ENCODE data around the gene ITPK1.

ITPK1 gene

DNA sequence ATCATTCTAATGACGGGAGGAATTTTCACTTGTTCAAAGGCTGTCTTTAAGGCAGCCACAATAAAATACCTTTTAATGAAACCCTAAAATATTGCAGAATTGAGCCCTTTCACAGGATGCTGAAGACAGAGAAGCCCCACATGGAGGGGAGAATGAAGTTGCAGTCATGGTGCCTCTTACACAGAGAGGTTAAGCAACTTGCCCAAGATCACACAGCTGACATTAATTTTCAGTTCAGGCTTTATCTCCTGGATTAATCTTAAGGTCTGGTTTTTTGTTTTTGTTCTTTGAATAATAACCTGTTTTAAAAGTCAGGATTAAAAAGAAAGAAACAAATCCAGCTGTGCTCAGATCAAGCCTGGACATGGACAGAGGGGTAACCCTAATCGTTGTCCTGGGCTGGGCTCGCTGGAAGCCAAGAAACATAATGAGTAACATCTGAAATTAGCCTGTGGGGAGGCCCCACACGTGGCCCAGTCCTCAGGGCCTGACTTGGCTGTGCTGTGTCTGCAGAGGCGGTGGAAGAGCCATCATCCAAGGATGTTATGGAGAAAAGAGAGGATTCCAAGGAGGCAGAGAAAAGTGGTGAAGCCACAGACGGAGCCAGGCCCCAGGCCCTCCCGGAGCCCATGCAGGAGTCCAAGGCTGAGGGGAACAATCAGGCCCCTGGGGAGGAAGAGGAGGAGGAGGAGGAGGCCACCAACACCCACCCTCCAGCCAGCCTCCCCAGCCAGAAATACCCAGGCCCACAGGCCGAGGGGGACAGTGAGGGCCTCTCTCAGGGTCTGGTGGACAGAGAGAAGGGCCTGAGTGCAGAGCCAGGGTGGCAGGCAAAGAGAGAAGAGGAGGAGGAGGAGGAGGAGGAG is 184.8 kb downstream of the ITPK1 start:
- no peak overlapping the region for H3K4me2 ChIP-seq (ENCODE audit: low read length)
- no peaks in the 10 kb centered on the region for H3K9me3 ChIP-seq (ENCODE audit: insufficient read depth, low read length)
- no peaks in the 10 kb centered on the region for H3K4me1 ChIP-seq (ENCODE audit: low read length)
- H3K36me3 ChIP-seq (replicated peaks; ENCODE audit: low read depth, low read length): no peaks in the 10 kb centered on the region
- no peak overlapping the region for H3K4me3 ChIP-seq (ENCODE audit: low read length)
- peaks cover 5% of the 10 kb centered on the region; the same call in 1 of the 2 replicates for H3K27me3 ChIP-seq (ENCODE audit: low read depth, low read length)
- no peaks in the 10 kb centered on the region for H4K20me1 ChIP-seq (ENCODE audit: insufficient read depth, low read length)
- no peaks in the 10 kb centered on the region for H3K79me2 ChIP-seq (ENCODE audit: low read length)
- H3K9ac ChIP-seq (ENCODE audit: low read length): no peak overlapping the region
- H2AFZ ChIP-seq (ENCODE audit: low read depth, low read length): no peak overlapping the region
- TF ChIP-seq EZH2phosphoT487 (IDR thresholded peaks at IDR 0.05; ENCODE audit: low read depth): no peak
- TF ChIP-seq, protein P1, sequence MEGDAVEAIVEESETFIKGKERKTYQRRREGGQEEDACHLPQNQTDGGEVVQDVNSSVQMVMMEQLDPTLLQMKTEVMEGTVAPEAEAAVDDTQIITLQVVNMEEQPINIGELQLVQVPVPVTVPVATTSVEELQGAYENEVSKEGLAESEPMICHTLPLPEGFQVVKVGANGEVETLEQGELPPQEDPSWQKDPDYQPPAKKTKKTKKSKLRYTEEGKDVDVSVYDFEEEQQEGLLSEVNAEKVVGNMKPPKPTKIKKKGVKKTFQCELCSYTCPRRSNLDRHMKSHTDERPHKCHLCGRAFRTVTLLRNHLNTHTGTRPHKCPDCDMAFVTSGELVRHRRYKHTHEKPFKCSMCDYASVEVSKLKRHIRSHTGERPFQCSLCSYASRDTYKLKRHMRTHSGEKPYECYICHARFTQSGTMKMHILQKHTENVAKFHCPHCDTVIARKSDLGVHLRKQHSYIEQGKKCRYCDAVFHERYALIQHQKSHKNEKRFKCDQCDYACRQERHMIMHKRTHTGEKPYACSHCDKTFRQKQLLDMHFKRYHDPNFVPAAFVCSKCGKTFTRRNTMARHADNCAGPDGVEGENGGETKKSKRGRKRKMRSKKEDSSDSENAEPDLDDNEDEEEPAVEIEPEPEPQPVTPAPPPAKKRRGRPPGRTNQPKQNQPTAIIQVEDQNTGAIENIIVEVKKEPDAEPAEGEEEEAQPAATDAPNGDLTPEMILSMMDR (IDR thresholded peaks at IDR 0.05; ENCODE audit: low read depth, low read length): no peak
- H3K27ac ChIP-seq (ENCODE audit: low read length): no peak overlapping the region

DNA sequence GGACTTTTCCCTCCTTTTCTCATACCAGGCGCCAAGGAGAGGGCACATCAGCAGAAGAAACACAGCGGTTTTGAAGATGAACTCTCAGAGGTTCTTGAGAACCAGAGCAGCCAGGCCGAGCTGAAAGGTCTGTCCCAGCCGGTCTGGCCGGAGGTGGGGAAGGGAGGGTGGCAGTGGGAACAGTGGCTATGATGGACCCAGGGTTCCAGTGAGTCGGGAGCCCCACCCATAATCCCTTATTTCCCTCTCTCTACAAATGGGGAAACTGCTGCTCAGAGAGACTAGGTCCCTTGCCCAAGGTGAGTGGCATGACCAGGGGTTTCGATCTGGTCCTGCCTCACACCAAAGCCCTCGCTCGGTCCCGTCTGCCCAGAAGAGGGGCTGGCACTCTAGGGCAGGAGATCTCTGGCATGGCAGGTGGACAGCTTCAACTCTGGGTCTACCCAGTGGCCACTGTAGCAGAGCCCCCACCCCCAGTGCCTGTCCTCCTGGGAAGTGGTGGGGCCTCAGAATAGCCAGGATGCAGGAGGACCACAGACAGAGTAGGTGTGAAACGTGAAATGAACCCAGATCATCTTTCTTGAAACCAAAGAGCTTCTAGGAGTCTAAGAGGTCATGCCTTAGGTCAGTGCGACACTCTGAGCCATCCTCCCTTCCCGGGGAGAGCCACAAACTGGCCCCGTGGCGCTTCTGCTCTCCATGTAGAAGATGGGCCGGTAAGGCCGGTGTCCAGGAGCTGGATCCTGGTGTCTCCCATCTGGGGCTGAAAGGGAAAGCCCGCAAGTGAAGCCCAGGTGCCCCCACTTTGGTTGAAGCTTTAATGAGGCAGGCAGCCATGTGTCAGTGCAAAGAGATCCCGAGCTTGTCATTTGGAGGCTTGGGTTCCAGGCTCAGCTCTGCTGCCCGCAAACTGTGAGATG is 185.8 kb downstream of the ITPK1 start:
- no peak overlapping the region for H3K27ac ChIP-seq (ENCODE audit: low read length)
- no peak overlapping the region for H3K9ac ChIP-seq (ENCODE audit: low read length)
- TF ChIP-seq, protein P1 (IDR thresholded peaks at IDR 0.05; ENCODE audit: low read depth, low read length): no peak
- H3K4me2 ChIP-seq (ENCODE audit: low read length): no peak overlapping the region
- H3K79me2 ChIP-seq (ENCODE audit: low read length): no peaks in the 10 kb centered on the region
- no peaks in the 10 kb centered on the region for H3K9me3 ChIP-seq (ENCODE audit: insufficient read depth, low read length)
- no peak overlapping the region for H2AFZ ChIP-seq (ENCODE audit: low read depth, low read length)
- H3K4me1 ChIP-seq (ENCODE audit: low read length): no peaks in the 10 kb centered on the region
- H4K20me1 ChIP-seq (ENCODE audit: insufficient read depth, low read length): no peaks in the 10 kb centered on the region
- H3K27me3 ChIP-seq (ENCODE audit: low read depth, low read length): peaks cover 5% of the 10 kb centered on the region; the same call in 1 of the 2 replicates
- H3K36me3 ChIP-seq (replicated peaks; ENCODE audit: low read depth, low read length): no peaks in the 10 kb centered on the region
- no peak overlapping the region for H3K4me3 ChIP-seq (ENCODE audit: low read length)

DNA sequence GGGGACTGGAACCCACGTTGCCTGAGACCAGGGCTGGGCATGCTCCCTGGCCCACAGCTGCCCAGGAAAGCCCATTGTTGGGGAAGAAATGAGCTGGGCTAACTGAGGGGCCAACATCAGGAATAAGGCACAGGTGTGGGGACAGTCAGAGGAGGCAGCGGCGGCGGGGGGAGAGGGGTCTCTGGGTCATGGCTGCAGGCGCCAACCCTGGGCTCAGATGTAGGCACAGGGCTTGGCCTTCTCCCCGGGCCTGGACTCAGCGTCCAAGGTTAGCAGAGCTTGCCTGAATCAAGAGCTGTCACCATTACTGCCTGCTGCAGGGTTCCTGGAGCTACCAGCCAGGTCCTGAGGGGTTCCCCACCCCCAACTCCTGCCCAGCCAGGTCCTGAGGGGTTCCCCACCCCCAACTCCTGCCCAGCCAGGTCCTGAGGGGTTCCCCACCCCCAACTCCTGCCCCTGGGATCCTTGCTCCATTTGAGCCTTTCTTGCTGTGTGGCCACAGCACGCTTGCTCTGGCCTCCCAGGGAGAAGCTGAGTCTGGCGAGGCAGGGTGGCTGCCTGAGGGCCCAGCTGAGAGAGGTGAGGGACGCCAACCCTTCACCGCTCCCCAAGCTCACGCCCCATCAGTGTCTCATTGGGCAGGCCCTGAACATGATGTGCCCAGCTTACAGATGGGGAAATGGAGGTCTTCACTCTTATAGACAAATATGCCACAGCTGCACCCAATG is 186.6 kb downstream of the ITPK1 start:
- H3K4me1 ChIP-seq (ENCODE audit: low read length): peaks cover 4% of the 10 kb centered on the region
- H3K9me3 ChIP-seq (ENCODE audit: insufficient read depth, low read length): no peaks in the 10 kb centered on the region
- TF ChIP-seq EZH2phosphoT487 (IDR thresholded peaks at IDR 0.05; ENCODE audit: low read depth): no peak
- TF ChIP-seq, protein P1 (IDR thresholded peaks at IDR 0.05; ENCODE audit: low read depth, low read length): no peak
- H4K20me1 ChIP-seq (ENCODE audit: insufficient read depth, low read length): no peaks in the 10 kb centered on the region
- no peak overlapping the region for H3K27ac ChIP-seq (ENCODE audit: low read length)
- H3K79me2 ChIP-seq (ENCODE audit: low read length): no peaks in the 10 kb centered on the region
- no peaks in the 10 kb centered on the region for H3K36me3 ChIP-seq (replicated peaks; ENCODE audit: low read depth, low read length)
- H3K4me3 ChIP-seq (ENCODE audit: low read length): no peak overlapping the region
- no peak overlapping the region for H2AFZ ChIP-seq (ENCODE audit: low read depth, low read length)
- H3K4me2 ChIP-seq (ENCODE audit: low read length): no peak overlapping the region
- H3K9ac ChIP-seq (ENCODE audit: low read length): no peak overlapping the region
- peaks cover 5% of the 10 kb centered on the region; the same call in 1 of the 2 replicates for H3K27me3 ChIP-seq (ENCODE audit: low read depth, low read length)
